H1 (cell line): ENCODE data around the gene DTNB. TPM values are rescaled to one million over a fixed set of nuclear protein-coding genes. Genes with fewer than 3 reads are reported as not detected.

Source experiments
- CBX5 ChIP-seq: fragments of 300-800, 300-1000 bp; sonication (generic); IDR thresholded peaks from 2 replicates; pipeline ENCODE4 v1.7.1; 2016; ENCODE audit warnings: antibody characterized with exemption, low read length, low read depth
- CREB1 ChIP-seq: IDR thresholded peaks from 2 replicates; pipeline ENCODE4 v1.6.1; 2012; ENCODE audit warnings: inconsistent platforms
- EGR1 ChIP-seq: IDR thresholded peaks from 2 replicates; pipeline ENCODE4 v1.6.1; 2011; ENCODE audit warnings: low read depth, low read length, borderline replicate concordance
- EP300 ChIP-seq, 2 experiments: IDR thresholded peaks; 1 replicate in 1 of 2; 2 replicates in 1 of 2; pipeline ENCODE4 v1.6.1; 2011 to 2012; ENCODE audit warnings: low read depth in 2 of 2, low read length in 2 of 2, mild to moderate bottlenecking in 2 of 2, borderline replicate concordance in 1 of 2, inconsistent platforms in 1 of 2, moderate library complexity in 1 of 2
- EZH2 ChIP-seq: fragments of 200-600 bp; sonication (generic); IDR thresholded peaks from 2 replicates; pipeline ENCODE4 v1.7.1; 2012; ENCODE audit warnings: low read depth, mild to moderate bottlenecking, moderate library complexity, low read length, inconsistent platforms; ENCODE audit not compliant: severe bottlenecking
- FOSL1 ChIP-seq: IDR thresholded peaks from 2 replicates; pipeline ENCODE4 v1.6.1; 2011; ENCODE audit warnings: mild to moderate bottlenecking, low read depth, low read length, moderate library complexity; ENCODE audit not compliant: insufficient read depth
- GTF2F1 ChIP-seq: IDR thresholded peaks from 2 replicates; pipeline ENCODE4 v1.6.1; 2012; ENCODE audit warnings: low read depth, low read length, improper control_type of control experiment, borderline replicate concordance
- HDAC6 ChIP-seq: IDR thresholded peaks from one replicate; pipeline ENCODE4 v1.7.1; 2012; ENCODE audit warnings: low read depth, mild to moderate bottlenecking, inconsistent platforms, low read length, moderate library complexity
- KDM1A ChIP-seq: fragments of 200-600, 300-600 bp; sonication (generic); IDR thresholded peaks from 2 replicates; pipeline ENCODE4 v1.7.1; 2016; ENCODE audit warnings: mild to moderate bottlenecking, low read length, borderline replicate concordance
- PHF8 ChIP-seq: fragments of 200-600 bp; sonication (generic); conservative IDR thresholded peaks from 2 replicates; pipeline ENCODE4 v1.7.1; 2012; ENCODE audit warnings: low read depth, mild to moderate bottlenecking, inconsistent platforms, low read length, moderate library complexity
- POLR2A ChIP-seq, 2 experiments: IDR thresholded peaks; 1 replicate in 1 of 2; 2 replicates in 1 of 2; pipeline ENCODE4 v1.6.1; 2011; ENCODE audit warnings: low read depth in 2 of 2, low read length in 2 of 2, mild to moderate bottlenecking in 2 of 2; ENCODE audit errors: control extremely low read depth in 1 of 2
- RFX5 ChIP-seq: IDR thresholded peaks from 2 replicates; pipeline ENCODE4 v1.6.1; 2011; ENCODE audit warnings: low read depth, low read length, improper control_type of control experiment, borderline replicate concordance
- SIN3A ChIP-seq, 2 experiments: IDR thresholded peaks in 1 of 2; conservative IDR thresholded peaks in 1 of 2; 2 replicates each; pipeline ENCODE4 v1.6.1; 2011 to 2012; ENCODE audit warnings: low read length in 2 of 2, improper control_type of control experiment in 1 of 2, low read depth in 1 of 2, mild to moderate bottlenecking in 1 of 2
- TAF7 ChIP-seq: optimal IDR thresholded peaks from 2 replicates; pipeline ENCODE3; 2011; ENCODE audit warnings: low read depth, mild to moderate bottlenecking, inconsistent platforms, low read length, moderate library complexity, borderline replicate concordance
- ZNF274 ChIP-seq: IDR thresholded peaks from 2 replicates; pipeline ENCODE4 v1.7.0; 2012; ENCODE audit warnings: low read length, borderline replicate concordance; ENCODE audit errors: extremely low read depth
- polyA plus RNA-seq, 7 experiments: library from polyadenylated mRNA; depleted of rRNA in 3 of 7; stranded (reverse) in 5 of 7; unstranded in 2 of 7; fragments of >200 nt in 5 of 7; fragments of 200-250 nt in 2 of 7; gene quantifications; 1 replicate in 5 of 7; 2 replicates in 1 of 7; 4 replicates in 1 of 7; pipeline versions ENCODE4 v1.2.1 to v1.2.3, GENCODE V29; 2011 to 2013; ENCODE audit warnings: missing spikeins in 2 of 7, mixed read lengths in 2 of 7
- total RNA-seq: library from RNA; stranded (reverse); fragmentation: NEBNext Ultra II Directional; extraction: Animal tissue kit (Norgen Biotek cat#: 25700); gene quantifications from 2 replicates; pipeline ENCODE4 v1.2.1, GENCODE V29; 2021
- TF ChIP-seq, protein P1 (sequence below): IDR thresholded peaks from 2 replicates; pipeline ENCODE4 v1.6.1; 2012; ENCODE audit warnings: low read length, inconsistent platforms
- TF ChIP-seq, protein P2 (sequence below): IDR thresholded peaks from 2 replicates; pipeline ENCODE4 v1.6.1; 2011; ENCODE audit warnings: low read depth, mild to moderate bottlenecking, low read length; ENCODE audit not compliant: insufficient read depth

The DTNB gene
- total and polyA plus RNA-seq, 2 of the 8 experiments (the other 6 are each of a cell fraction or from before 2014, with no cell fraction given), result 39.6 to 49.5 TPM

GRCh38 chr2:25376750-25377621 is 296.4 kb downstream of the DTNB start (continued):
- TF ChIP-seq, protein P1, sequence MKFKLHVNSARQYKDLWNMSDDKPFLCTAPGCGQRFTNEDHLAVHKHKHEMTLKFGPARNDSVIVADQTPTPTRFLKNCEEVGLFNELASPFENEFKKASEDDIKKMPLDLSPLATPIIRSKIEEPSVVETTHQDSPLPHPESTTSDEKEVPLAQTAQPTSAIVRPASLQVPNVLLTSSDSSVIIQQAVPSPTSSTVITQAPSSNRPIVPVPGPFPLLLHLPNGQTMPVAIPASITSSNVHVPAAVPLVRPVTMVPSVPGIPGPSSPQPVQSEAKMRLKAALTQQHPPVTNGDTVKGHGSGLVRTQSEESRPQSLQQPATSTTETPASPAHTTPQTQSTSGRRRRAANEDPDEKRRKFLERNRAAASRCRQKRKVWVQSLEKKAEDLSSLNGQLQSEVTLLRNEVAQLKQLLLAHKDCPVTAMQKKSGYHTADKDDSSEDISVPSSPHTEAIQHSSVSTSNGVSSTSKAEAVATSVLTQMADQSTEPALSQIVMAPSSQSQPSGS, result peak; percentile 58; the same call in 1 of the 2 replicates
- TF ChIP-seq CBX5, result no peak
- no peak for TF ChIP-seq ZNF274
- TF ChIP-seq, protein P2, sequence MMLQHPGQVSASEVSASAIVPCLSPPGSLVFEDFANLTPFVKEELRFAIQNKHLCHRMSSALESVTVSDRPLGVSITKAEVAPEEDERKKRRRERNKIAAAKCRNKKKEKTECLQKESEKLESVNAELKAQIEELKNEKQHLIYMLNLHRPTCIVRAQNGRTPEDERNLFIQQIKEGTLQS, result peak; percentile 84
- no peak for TF ChIP-seq RFX5
- 0 out of 3 replicates have a peak, but pooled peaks of 1 of the 2 experiments have one; percentile 13 for TF ChIP-seq POLR2A (IDR thresholded peaks at IDR 0.05; ENCODE audit: control extremely low read depth in 1 of 2, low read depth in 2 of 2, low read length in 2 of 2)
- TF ChIP-seq TAF7, result peak; percentile 45
- peak in 1 of 2 experiments; percentile 58; a peak in 2 of 4 replicates for TF ChIP-seq SIN3A (conservative IDR thresholded peaks at IDR 0.05 in 1 of 2, IDR thresholded peaks at IDR 0.05 in 1 of 2; ENCODE audit: low read depth in 1 of 2, low read length in 2 of 2)
- TF ChIP-seq GTF2F1, result no peak
- no peak for TF ChIP-seq EZH2
- no peak for TF ChIP-seq EGR1
- no peak for TF ChIP-seq HDAC6
- no peak for TF ChIP-seq KDM1A
- TF ChIP-seq EP300 (IDR thresholded peaks at IDR 0.05; ENCODE audit: borderline replicate concordance in 1 of 2, low read depth in 2 of 2, low read length in 2 of 2), result peak in 1 of 2 experiments; percentile 30; a peak in 1 of 3 replicates
- 0 out of 2 replicates have a peak, but pooled peaks have one; percentile 28 for TF ChIP-seq FOSL1
- no peak for TF ChIP-seq PHF8
- 0 out of 2 replicates have a peak, but pooled peaks have one; percentile 21 for TF ChIP-seq CREB1
